ENCODE results near the gene ARMC2.
"Not testable (repeated sequence)": the region's sequence is repeated elsewhere in the genome, so short reads cannot be mapped to it uniquely, and the experiment has no call there.

Gene ARMC2

DNA sequence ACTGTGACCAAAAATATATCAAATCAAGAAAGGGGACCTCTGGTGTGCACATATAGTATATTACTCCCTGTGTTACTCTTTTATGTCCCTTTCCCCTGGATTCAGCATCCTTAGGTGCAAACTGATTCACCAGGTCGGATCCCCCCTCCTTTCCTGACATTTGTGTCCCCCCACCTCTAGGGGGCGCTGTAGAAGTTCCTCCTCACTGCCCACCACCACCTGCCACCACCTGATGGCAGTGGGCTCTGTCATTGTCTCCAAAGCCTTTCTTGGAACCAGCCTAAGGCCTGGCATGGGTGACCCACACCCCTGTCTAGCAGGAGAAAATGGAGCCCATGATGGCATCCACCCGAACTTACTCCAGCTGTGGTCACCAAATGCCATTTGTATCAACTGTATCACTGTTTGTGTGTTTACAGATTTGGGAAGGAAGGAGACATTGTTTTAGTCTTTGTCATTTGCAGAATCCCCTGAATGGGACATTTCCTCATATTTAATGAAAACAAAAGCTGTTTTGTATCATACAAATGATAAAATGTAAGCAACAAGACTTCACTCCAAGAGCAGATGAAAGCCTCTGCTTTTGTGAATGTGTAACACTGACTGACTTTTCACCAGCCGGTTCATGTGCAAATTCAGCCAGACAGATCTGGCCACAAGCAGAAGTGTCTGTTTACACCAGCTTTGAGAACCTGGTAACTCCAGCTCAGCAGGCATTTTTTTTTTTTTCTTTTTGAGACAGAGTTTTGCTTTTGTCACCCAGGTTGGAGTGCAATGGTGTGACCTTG, 66.2 kb downstream of the ARMC2 start:
- no peaks in the 10 kb centered on the region for H3K36me3 ChIP-seq (ENCODE audit: control insufficient read depth, insufficient read depth, low read length)
- H3K9me3 ChIP-seq (ENCODE audit: control insufficient read depth, insufficient read depth, low read length): no peaks in the 10 kb centered on the region
- peak; percentile 61 for DNase-seq (ENCODE audit: low read depth, low spot score)
- no peaks in the 10 kb centered on the region; the same call in 1 of the 2 replicates for H3K4me1 ChIP-seq (ENCODE audit: control insufficient read depth, insufficient read depth, low read length)
- H3K4me3 ChIP-seq (ENCODE audit: low read length): no peak overlapping the region
- WGBS (ENCODE audit: insufficient coverage, insufficient read length): no CpG with 5 or more reads among the region's 4 CpGs
- H3K27ac ChIP-seq (ENCODE audit: low read length): no peak overlapping the region
- no peaks in the 10 kb centered on the region for H3K27me3 ChIP-seq (ENCODE audit: control insufficient read depth, insufficient read depth, low read length)

DNA sequence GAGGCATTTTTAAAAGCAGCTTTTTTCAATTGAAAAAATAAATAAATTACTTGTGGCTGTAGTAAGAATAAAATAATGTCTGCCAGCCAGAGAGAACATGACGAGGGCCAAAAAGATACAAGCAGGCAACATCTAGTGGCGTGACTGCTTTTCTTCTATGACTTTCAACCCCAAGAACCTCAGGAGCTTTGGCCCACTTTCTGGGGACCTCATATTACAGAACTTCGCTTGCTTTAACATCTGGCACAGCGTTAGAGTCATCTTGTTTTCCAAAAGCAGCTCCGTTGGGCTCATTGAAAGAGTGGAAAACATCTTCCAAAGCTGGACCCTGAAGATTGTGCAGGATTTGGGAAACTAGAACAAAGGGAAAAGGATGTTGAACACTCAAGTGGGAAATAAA, 67.0 kb downstream of the ARMC2 start:
- H3K4me1 ChIP-seq (ENCODE audit: control insufficient read depth, insufficient read depth, low read length): no peaks in the 10 kb centered on the region; the same call in 1 of the 2 replicates
- no peaks in the 10 kb centered on the region for H3K27me3 ChIP-seq (ENCODE audit: control insufficient read depth, insufficient read depth, low read length)
- no peak overlapping the region for H3K4me3 ChIP-seq (ENCODE audit: low read length)
- no peaks in the 10 kb centered on the region for H3K36me3 ChIP-seq (ENCODE audit: control insufficient read depth, insufficient read depth, low read length)
- DNase-seq (ENCODE audit: low read depth, low spot score): no peak
- no peaks in the 10 kb centered on the region for H3K9me3 ChIP-seq (ENCODE audit: control insufficient read depth, insufficient read depth, low read length)
- WGBS (ENCODE audit: insufficient coverage, insufficient read length): no CpG with 5 or more reads among the region's 5 CpGs
- H3K27ac ChIP-seq (ENCODE audit: low read length): no peak overlapping the region

DNA sequence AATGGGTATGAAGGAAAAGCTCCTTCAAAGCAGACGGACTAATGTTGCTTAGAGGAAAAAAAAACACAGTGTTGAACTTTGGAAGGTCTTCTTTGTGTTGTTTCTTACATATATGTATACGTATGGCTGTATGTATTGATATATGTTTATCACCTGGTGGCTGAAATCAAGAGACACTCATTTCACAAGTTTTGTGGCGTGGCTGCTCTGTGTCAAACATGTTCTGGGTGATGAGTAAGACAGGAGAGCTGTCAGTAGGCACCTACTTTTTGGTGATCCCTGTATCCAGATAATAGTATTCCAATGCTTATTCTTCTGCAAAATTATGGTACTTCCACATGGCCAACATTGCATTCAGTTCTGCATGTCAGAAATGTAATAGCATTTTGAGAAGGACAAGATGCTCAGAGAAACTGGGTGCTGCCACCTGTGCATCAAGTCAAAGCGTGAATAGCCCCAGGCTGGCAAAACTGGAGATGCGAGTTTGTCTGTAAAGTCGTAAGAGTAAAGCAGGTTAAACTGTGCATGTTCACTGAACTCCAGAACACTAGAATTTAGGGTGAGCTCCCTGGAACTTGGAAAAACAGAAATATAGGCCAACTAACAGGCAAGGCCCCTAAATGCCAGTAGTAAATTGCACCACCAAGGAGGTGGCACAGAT, 67.9 kb downstream of the ARMC2 start:
- Histone ChIP-seq H3K27ac (ENCODE audit: low read length) (no peak overlapping the region), H3K4me3 (ENCODE audit: low read length) (no peak overlapping the region), H3K27me3 (ENCODE audit: control insufficient read depth, insufficient read depth, low read length) (no peaks in the 10 kb centered on the region), H3K4me1 (ENCODE audit: control insufficient read depth, insufficient read depth, low read length) (no peaks in the 10 kb centered on the region; the same call in 1 of the 2 replicates), H3K36me3 (ENCODE audit: control insufficient read depth, insufficient read depth, low read length) (no peaks in the 10 kb centered on the region), H3K9me3 (ENCODE audit: control insufficient read depth, insufficient read depth, low read length) (no peaks in the 10 kb centered on the region)
- no peak for DNase-seq (ENCODE audit: low read depth, low spot score)
- WGBS (ENCODE audit: insufficient coverage, insufficient read length): no CpG with 5 or more reads among the region's 6 CpGs

DNA sequence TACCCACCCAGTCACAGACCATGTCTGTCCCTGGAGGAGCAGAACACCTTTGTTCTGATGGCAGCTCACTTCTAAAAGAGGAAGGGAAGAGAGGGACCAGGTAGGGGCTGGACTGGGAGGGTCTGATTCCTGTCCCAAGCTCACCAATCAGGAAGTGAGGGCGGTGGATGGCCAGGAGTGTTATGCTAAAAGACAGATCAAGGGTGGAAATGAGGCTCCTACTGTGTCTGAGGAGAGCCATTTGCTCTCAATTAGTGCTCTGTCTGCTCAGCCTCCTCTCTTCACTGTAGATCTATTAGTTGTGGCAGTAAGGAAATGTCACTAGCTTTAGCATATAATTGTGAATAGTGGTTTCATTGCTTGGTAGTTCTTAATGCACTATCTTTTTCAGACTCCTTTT, 72.5 kb downstream of the ARMC2 start:
- Histone ChIP-seq H3K4me1 (ENCODE audit: control insufficient read depth, insufficient read depth, low read length) (0 out of 2 replicates have a peak, but pooled peaks cover 1% of the 10 kb centered on the region), H3K4me3 (ENCODE audit: low read length) (no peak overlapping the region), H3K27ac (ENCODE audit: low read length) (no peak overlapping the region), H3K27me3 (ENCODE audit: control insufficient read depth, insufficient read depth, low read length) (no peaks in the 10 kb centered on the region), H3K9me3 (ENCODE audit: control insufficient read depth, insufficient read depth, low read length) (no peaks in the 10 kb centered on the region), H3K36me3 (ENCODE audit: control insufficient read depth, insufficient read depth, low read length) (no peaks in the 10 kb centered on the region)
- no CpG with 5 or more reads among the region's 1 CpG for WGBS (ENCODE audit: insufficient coverage, insufficient read length)
- DNase-seq (ENCODE audit: low read depth, low spot score): peak; percentile 78

DNA sequence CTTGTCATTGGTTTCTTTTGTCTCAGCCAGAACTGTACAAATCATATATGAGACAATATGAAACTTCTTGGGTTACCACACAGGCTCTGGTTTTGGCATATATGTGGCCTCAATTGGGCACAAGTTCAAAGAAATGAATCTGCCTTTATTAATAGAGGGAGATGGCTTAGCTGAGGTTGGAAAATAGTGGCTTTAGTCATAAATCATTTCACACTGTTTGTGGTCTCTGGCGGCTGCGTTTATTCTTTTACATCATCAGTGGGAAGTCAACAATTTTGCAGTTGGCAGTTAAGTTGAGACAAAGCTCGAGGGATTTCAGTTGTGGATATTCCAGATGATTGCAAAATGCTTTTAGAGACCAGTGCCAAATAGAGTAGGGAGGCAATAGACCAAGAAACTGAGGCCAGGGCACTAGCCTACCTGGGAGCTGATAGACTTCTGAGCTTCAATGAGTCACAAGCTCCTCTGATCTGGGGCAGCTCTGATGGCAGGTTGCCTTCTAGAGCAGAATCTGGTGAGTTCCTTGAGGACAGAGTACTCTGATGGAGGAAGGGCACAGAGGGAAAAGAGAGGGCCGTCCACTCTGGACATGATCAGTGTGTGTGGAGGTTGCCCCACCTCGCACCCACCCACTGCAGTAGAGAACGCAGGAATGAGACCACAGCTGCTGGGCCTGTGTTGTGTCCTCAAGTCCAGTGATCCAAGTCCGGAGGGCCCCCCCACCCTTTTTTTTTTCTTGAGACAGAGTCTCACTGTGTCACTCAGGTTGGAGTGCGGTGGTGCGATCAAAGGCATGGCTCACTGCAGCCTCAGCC, 73.5 kb downstream of the ARMC2 start:
- no peaks in the 10 kb centered on the region for H3K9me3 ChIP-seq (ENCODE audit: control insufficient read depth, insufficient read depth, low read length)
- no peak for DNase-seq (ENCODE audit: low read depth, low spot score)
- H3K4me3 ChIP-seq (ENCODE audit: low read length): no peak overlapping the region
- H3K27ac ChIP-seq (ENCODE audit: low read length): no peak overlapping the region
- 0 out of 2 replicates have a peak, but pooled peaks cover 1% of the 10 kb centered on the region for H3K4me1 ChIP-seq (ENCODE audit: control insufficient read depth, insufficient read depth, low read length)
- H3K36me3 ChIP-seq (ENCODE audit: control insufficient read depth, insufficient read depth, low read length): no peaks in the 10 kb centered on the region
- no peaks in the 10 kb centered on the region for H3K27me3 ChIP-seq (ENCODE audit: control insufficient read depth, insufficient read depth, low read length)
- WGBS (ENCODE audit: insufficient coverage, insufficient read length): no CpG with 5 or more reads among the region's 9 CpGs

DNA sequence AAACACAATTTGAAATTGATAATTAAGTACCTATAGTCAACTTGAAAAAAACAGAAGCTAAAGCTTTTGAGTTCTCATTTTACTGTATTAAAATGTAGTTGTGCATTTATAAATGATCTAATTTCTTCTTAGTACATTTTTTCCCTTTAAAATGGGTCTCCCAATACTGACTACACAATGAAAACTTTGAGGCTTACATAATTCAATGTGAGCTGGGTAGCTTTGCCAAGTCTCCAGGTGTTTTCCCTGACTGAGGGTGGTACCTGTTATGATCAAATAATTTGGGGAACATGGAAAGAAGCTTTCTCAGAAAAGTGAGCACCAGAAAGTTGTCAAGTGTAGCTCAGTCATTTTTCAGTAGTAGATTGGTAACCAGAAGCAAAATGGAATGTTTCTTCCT, 74.3 kb downstream of the ARMC2 start:
- no peak for DNase-seq (ENCODE audit: low read depth, low spot score)
- no peaks in the 10 kb centered on the region for H3K9me3 ChIP-seq (ENCODE audit: control insufficient read depth, insufficient read depth, low read length)
- no peak overlapping the region for H3K4me3 ChIP-seq (ENCODE audit: low read length)
- no peaks in the 10 kb centered on the region for H3K36me3 ChIP-seq (ENCODE audit: control insufficient read depth, insufficient read depth, low read length)
- H3K27me3 ChIP-seq (ENCODE audit: control insufficient read depth, insufficient read depth, low read length): no peaks in the 10 kb centered on the region
- H3K4me1 ChIP-seq (ENCODE audit: control insufficient read depth, insufficient read depth, low read length): 0 out of 2 replicates have a peak, but pooled peaks cover 1% of the 10 kb centered on the region
- no peak overlapping the region for H3K27ac ChIP-seq (ENCODE audit: low read length)

DNA sequence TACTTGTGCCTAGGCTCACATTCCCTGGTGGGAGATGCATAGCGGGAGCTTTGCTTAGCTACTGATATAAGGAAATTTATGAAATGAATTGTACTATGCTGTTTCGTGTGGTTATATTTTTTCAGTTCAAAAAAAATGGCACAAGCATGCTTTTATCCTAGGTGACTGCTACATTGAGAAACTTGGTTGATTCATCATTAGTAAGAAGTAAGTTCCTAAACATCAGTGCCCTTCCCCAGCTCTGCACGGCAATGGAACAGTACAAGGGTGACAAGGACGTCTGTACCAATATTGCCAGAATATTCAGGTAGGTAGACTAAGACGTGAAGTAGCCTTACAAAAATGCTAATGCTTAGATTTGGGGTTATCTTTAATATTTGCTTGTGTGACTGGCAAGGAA, 79.7 kb downstream of the ARMC2 start:
- no CpG with 5 or more reads among the region's 5 CpGs for WGBS (ENCODE audit: insufficient coverage, insufficient read length)
- H3K4me3 ChIP-seq (ENCODE audit: low read length): no peak overlapping the region

DNA sequence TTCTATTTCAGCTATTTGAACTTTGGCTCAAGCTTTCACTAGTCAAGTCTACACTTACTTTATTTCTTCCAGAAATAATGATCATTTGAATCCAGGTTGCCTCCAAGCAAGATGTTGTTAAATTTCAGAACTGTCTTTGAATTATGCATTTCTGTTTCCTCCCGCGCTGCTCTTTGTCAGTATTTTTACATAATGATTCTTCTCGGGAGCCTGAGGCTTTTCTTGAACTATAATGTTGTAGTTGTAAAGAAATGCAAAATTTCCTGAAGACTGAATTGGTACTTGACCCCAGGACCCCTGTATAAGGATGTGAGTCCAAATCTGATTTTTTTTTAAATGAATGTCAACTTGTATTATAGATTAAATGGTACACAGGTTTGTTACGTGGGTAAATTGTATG, 80.4 kb downstream of the ARMC2 start:
- Histone ChIP-seq H3K27ac (ENCODE audit: low read length) (no peak overlapping the region), H3K27me3 (ENCODE audit: control insufficient read depth, insufficient read depth, low read length) (no peaks in the 10 kb centered on the region), H3K36me3 (ENCODE audit: control insufficient read depth, insufficient read depth, low read length) (no peaks in the 10 kb centered on the region), H3K4me1 (ENCODE audit: control insufficient read depth, insufficient read depth, low read length) (peaks cover 1% of the 10 kb centered on the region; the same call in 1 of the 2 replicates), H3K9me3 (ENCODE audit: control insufficient read depth, insufficient read depth, low read length) (no peaks in the 10 kb centered on the region), H3K4me3 (ENCODE audit: low read length) (no peak overlapping the region)
- WGBS (ENCODE audit: insufficient coverage, insufficient read length): no CpG with 5 or more reads among the region's 4 CpGs
- no peak for DNase-seq (ENCODE audit: low read depth, low spot score)

More for the DNA sequence above, 79.7 kb downstream of the ARMC2 start:
- Histone ChIP-seq H3K27ac (ENCODE audit: low read length) (no peak overlapping the region), H3K4me1 (ENCODE audit: control insufficient read depth, insufficient read depth, low read length) (peaks cover 1% of the 10 kb centered on the region; the same call in 1 of the 2 replicates), H3K9me3 (ENCODE audit: control insufficient read depth, insufficient read depth, low read length) (no peaks in the 10 kb centered on the region), H3K27me3 (ENCODE audit: control insufficient read depth, insufficient read depth, low read length) (no peaks in the 10 kb centered on the region), H3K36me3 (ENCODE audit: control insufficient read depth, insufficient read depth, low read length) (no peaks in the 10 kb centered on the region)
- DNase-seq (ENCODE audit: low read depth, low spot score): no peak

DNA sequence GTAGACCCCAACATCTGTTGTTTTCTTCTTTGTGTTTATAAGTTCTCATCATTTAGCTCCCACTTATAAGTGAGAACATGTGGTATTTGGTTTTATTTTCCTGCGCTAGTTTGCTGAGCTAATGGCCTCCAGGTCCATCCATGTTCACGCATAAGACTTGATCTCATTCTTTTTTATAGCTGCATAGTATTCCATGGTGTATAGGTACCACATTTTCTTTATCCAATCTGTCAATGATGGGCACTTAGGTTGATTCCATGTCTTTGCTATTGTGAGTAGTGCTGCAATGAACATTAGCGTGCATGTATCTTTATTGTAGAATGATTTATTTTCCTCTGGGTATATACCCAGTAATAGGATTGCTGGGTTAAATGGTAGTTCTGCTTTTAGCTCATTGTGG, 82.9 kb downstream of the ARMC2 start:
- not testable (repeated sequence) for DNase-seq (ENCODE audit: low read depth, low spot score); H3K9me3 ChIP-seq (ENCODE audit: control insufficient read depth, insufficient read depth, low read length); H3K27ac ChIP-seq (ENCODE audit: low read length); H3K4me3 ChIP-seq (ENCODE audit: low read length); H3K36me3 ChIP-seq (ENCODE audit: control insufficient read depth, insufficient read depth, low read length); H3K27me3 ChIP-seq (ENCODE audit: control insufficient read depth, insufficient read depth, low read length); H3K4me1 ChIP-seq (ENCODE audit: control insufficient read depth, insufficient read depth, low read length)
- no CpG with 5 or more reads among the region's 3 CpGs for WGBS (ENCODE audit: insufficient coverage, insufficient read length)

DNA sequence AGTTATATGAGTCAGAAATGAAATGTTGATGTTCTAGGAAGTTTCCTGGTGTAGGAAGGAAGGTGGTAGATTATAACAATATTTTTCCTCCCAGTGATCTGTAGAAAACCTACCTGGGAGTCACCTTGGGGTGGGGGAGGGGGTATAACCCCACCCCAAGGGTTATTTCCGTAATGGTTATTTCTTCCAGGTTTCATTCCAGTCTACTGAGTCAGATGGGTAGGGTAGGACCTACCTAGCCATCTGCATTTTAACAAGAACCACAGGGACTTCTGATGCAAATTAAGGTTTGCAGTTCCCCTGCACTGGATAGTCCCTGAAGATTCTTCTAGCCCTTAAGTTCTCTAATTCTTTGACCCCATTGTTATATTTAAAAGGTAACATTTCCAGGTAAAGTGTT, 88.9 kb downstream of the ARMC2 start:
- WGBS (ENCODE audit: insufficient coverage, insufficient read length): no CpG with 5 or more reads among the region's 1 CpG
- H3K27ac ChIP-seq (ENCODE audit: low read length): no peak overlapping the region
- H3K27me3 ChIP-seq (ENCODE audit: control insufficient read depth, insufficient read depth, low read length): no peaks in the 10 kb centered on the region
- no peaks in the 10 kb centered on the region for H3K9me3 ChIP-seq (ENCODE audit: control insufficient read depth, insufficient read depth, low read length)
- no peaks in the 10 kb centered on the region for H3K36me3 ChIP-seq (ENCODE audit: control insufficient read depth, insufficient read depth, low read length)
- DNase-seq (ENCODE audit: low read depth, low spot score): no peak
- no peaks in the 10 kb centered on the region for H3K4me1 ChIP-seq (ENCODE audit: control insufficient read depth, insufficient read depth, low read length)
- no peak overlapping the region for H3K4me3 ChIP-seq (ENCODE audit: low read length)
